ENCODE measurements around the gene ALK. TPM values are rescaled to one million over a fixed set of nuclear protein-coding genes. Genes with fewer than 3 reads are reported as not detected.

Gene ALK
- total and polyA plus RNA-seq, 2 donors (not counting 1 experiment from before 2014, with no cell fraction given): not detected

DNA sequence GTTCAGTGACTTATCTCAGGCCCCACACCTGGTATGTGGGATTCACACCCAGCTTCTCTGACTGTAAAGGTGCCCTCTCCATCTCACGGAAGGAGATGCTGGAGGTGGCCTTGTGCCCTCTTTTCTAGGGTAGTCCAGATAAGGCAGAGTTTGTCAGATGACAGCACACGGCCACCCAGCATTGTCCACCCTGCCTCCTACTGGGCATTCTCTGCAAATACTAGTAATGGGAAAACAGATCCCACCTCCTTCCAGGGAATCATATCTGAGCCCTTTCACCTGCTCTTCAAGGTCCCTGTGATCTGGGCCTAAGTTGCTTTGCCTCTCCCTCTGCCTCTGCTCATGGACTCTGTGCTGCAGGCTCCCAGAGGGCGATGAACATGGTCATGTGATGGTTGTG lies 591.5 kb downstream of the ALK start:
- ATAC-seq (ENCODE audit: low read depth): no peak
- ChIA-PET POLR2A (no interaction called here), CTCF (no interaction called here)

GRCh38 chr2:29326926-29327325 lies 594.5 kb downstream of the ALK start:
- H3K79me2 ChIP-seq (ENCODE audit: control insufficient read depth, insufficient read depth, low read length): no peaks in the 10 kb centered on the region
- H3K4me1 ChIP-seq (ENCODE audit: control insufficient read depth in 2 of 2, insufficient read depth in 2 of 2, low read length in 2 of 2): no peaks in the 10 kb centered on the region
- Mint-ChIP-seq H3K4me3 (no peak overlapping the region), H3K4me1 (no peaks in the 10 kb centered on the region), H3K27ac (no peak overlapping the region), H3K9me3 (ENCODE audit: insufficient read depth) (no peaks in the 10 kb centered on the region), H3K27me3 (peaks cover 29% of the 10 kb centered on the region)
- POLR2A ChIA-PET: no interaction called here
- no peaks in the 10 kb centered on the region for H3K36me3 ChIP-seq (replicated peaks in 1 of 2; ENCODE audit: control extremely low read depth in 1 of 2, control insufficient read depth in 1 of 2, extremely low read depth in 1 of 2, insufficient read depth in 2 of 2, low read length in 1 of 2)
- no peak overlapping the region for H3K9ac ChIP-seq (ENCODE audit: low read length)
- peaks cover 0 to 5% (median 0%) of the 10 kb centered on the region in 4 experiments for H3K27me3 ChIP-seq (replicated peaks in 1 of 4; ENCODE audit: control extremely low read depth in 1 of 4, control insufficient read depth in 3 of 4, insufficient read depth in 4 of 4, low read length in 3 of 4)
- no peak overlapping the region for H3K4me2 ChIP-seq (replicated peaks; ENCODE audit: low read depth, low read length, poor library complexity, severe bottlenecking)
- no peak for ATAC-seq (ENCODE audit: low read depth)
- no peak for DNase-seq
- no peak overlapping the region for H2AFZ ChIP-seq (ENCODE audit: insufficient read depth, low read depth, low read length, poor library complexity, severe bottlenecking)
- intact Hi-C loops (cut with micrococcal nuclease): no loop called here
- no peaks in the 10 kb centered on the region for H4K20me1 ChIP-seq (ENCODE audit: control insufficient read depth, insufficient read depth, low read length, poor library complexity, severe bottlenecking)
- WGBS (ENCODE audit: insufficient coverage): 90% methylated on average over 3 of the region's 8 CpGs
- TF ChIP-seq CTCF (IDR thresholded peaks at IDR 0.05) (no peak), EZH2 (IDR thresholded peaks at IDR 0.05; ENCODE audit: borderline replicate concordance, insufficient read depth, low read depth, low read length, poor library complexity, severe bottlenecking) (no peak)
- no peak overlapping the region for H3K4me3 ChIP-seq (ENCODE audit: control extremely low read depth in 1 of 5, extremely low read depth in 1 of 5, insufficient read depth in 1 of 5, low read depth in 2 of 5, low read length in 4 of 5)
- no peak overlapping the region for H3K27ac ChIP-seq (ENCODE audit: low read length in 2 of 2)
- H3K9me3 ChIP-seq (ENCODE audit: control extremely low read depth in 1 of 3, control insufficient read depth in 2 of 3, insufficient read depth in 1 of 3, low read length in 2 of 3): peaks cover 0 to 1% (median 0%) of the 10 kb centered on the region in 3 donors
- CTCF ChIA-PET: no interaction called here

More for the DNA sequence above, 591.5 kb downstream of the ALK start:
- Histone ChIP-seq H3K27ac (ENCODE audit: low read length in 2 of 2) (no peak overlapping the region), H3K9ac (ENCODE audit: low read length) (no peak overlapping the region), H2AFZ (ENCODE audit: insufficient read depth, low read depth, low read length, poor library complexity, severe bottlenecking) (no peak overlapping the region), H3K27me3 (replicated peaks in 1 of 4; ENCODE audit: control extremely low read depth in 1 of 4, control insufficient read depth in 3 of 4, insufficient read depth in 4 of 4, low read length in 3 of 4) (no peaks in the 10 kb centered on the region), H3K36me3 (replicated peaks in 1 of 2; ENCODE audit: control extremely low read depth in 1 of 2, control insufficient read depth in 1 of 2, extremely low read depth in 1 of 2, insufficient read depth in 2 of 2, low read length in 1 of 2) (no peaks in the 10 kb centered on the region), H3K4me1 (ENCODE audit: control insufficient read depth in 2 of 2, insufficient read depth in 2 of 2, low read length in 2 of 2) (no peaks in the 10 kb centered on the region), H3K4me2 (replicated peaks; ENCODE audit: low read depth, low read length, poor library complexity, severe bottlenecking) (no peak overlapping the region), H4K20me1 (ENCODE audit: control insufficient read depth, insufficient read depth, low read length, poor library complexity, severe bottlenecking) (no peaks in the 10 kb centered on the region), H3K9me3 (ENCODE audit: control extremely low read depth in 1 of 3, control insufficient read depth in 2 of 3, insufficient read depth in 1 of 3, low read length in 2 of 3) (no peaks in the 10 kb centered on the region), H3K79me2 (ENCODE audit: control insufficient read depth, insufficient read depth, low read length) (no peaks in the 10 kb centered on the region), H3K4me3 (ENCODE audit: control extremely low read depth in 1 of 5, extremely low read depth in 1 of 5, insufficient read depth in 1 of 5, low read depth in 2 of 5, low read length in 4 of 5) (no peak overlapping the region)
- Mint-ChIP-seq H3K4me1 (no peaks in the 10 kb centered on the region), H3K27me3 (peaks cover 7% of the 10 kb centered on the region), H3K4me3 (no peak overlapping the region), H3K9me3 (ENCODE audit: insufficient read depth) (no peaks in the 10 kb centered on the region), H3K27ac (no peak overlapping the region)
- TF ChIP-seq CTCF (IDR thresholded peaks at IDR 0.05): no peak
- no peak for TF ChIP-seq EZH2 (IDR thresholded peaks at IDR 0.05; ENCODE audit: borderline replicate concordance, insufficient read depth, low read depth, low read length, poor library complexity, severe bottlenecking)
- intact Hi-C loops (cut with micrococcal nuclease): no loop called here
- no peak for DNase-seq
- 93% methylated on average over 2 of the region's 3 CpGs for WGBS (ENCODE audit: insufficient coverage)
